Thymus (tissue), 11 donors: ENCODE results near the gene IL6. TPM values are rescaled to one million over a fixed set of nuclear protein-coding genes. Genes with fewer than 3 reads are reported as not detected.
"Not testable (repeated sequence)": the region's sequence is repeated elsewhere in the genome, so short reads cannot be mapped to it uniquely, and the experiment has no call there.

Experiments
- DNase-seq, 9 donors: peaks; one replicate each; pipeline ENCODE4 v3.0.0-alpha.2; 2013; ENCODE audit warnings: low spot score in 9 of 9, low read depth in 6 of 9, missing footprints in 1 of 9
- H3K27ac ChIP-seq, 2 donors: one replicate each; pipeline ENCODE4 v1.5.1; 2013; ENCODE audit warnings: control low read depth in 1 of 2, low read depth in 1 of 2, low read length in 1 of 2, mild to moderate bottlenecking in 1 of 2, moderate library complexity in 1 of 2
- H3K27me3 ChIP-seq, 2 donors: one replicate each; pipeline ENCODE4 v1.5.1; 2013; ENCODE audit warnings: low read length in 1 of 2; ENCODE audit not compliant: control insufficient read depth in 2 of 2, insufficient read depth in 1 of 2
- H3K36me3 ChIP-seq, 2 donors: one replicate each; pipeline ENCODE4 v1.5.1; 2013; ENCODE audit warnings: low read length in 1 of 2, mild to moderate bottlenecking in 1 of 2, moderate library complexity in 1 of 2; ENCODE audit not compliant: control insufficient read depth in 2 of 2, insufficient read depth in 2 of 2
- H3K4me1 ChIP-seq, 2 donors: one replicate each; pipeline ENCODE4 v1.5.1; 2013; ENCODE audit warnings: low read length in 2 of 2; ENCODE audit not compliant: control insufficient read depth in 2 of 2, insufficient read depth in 2 of 2
- H3K4me3 ChIP-seq, 2 donors: one replicate each; pipeline ENCODE4 v1.5.1; 2013; ENCODE audit warnings: low read length in 2 of 2, control low read depth in 1 of 2, mild to moderate bottlenecking in 1 of 2
- H3K9me3 ChIP-seq, 2 donors: one replicate each; pipeline ENCODE4 v1.5.1; 2013; ENCODE audit warnings: low read length in 1 of 2, mild to moderate bottlenecking in 1 of 2; ENCODE audit not compliant: control insufficient read depth in 2 of 2, insufficient read depth in 1 of 2
- WGBS: extraction: QIAGEN DNeasy Blood & Tissue Kit; methylation state at CpG from one replicate; pipeline ENCODE4 v1.1.7; 2013; 5-methylcytosine and 5-hydroxymethylcytosine counted together
- polyA plus RNA-seq: library from polyadenylated mRNA; stranded (reverse); fragments of 200-250 nt; gene quantifications from one replicate; pipeline ENCODE4 v1.2.3, GENCODE V29; 2013
- total RNA-seq: library from RNA; stranded (reverse); fragments of 120-200 nt; gene quantifications from one replicate; pipeline ENCODE4 v1.2.4, GENCODE V29; 2013
- donor health status: healthy.

The IL6 gene
- total and polyA plus RNA-seq, 2 donors, result 0.24 to 3.5 TPM

DNA sequence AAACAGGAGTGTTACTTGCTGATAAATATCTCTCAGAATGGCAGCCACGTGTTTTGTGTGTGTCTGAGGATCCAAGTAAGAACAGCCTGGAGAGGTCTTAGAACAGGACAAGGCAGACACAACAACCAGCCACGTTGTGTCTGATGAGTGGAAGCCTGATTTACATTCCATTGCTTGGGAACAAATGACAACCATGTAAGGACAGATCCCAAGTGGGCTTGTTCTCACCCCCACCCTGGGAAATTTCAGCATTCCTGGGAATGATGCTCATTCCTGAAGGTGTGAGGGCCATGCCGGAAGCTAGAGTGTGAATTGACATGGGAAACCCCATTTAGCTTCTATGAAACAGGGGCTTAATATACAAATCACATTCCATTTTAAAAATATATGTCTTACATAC lies 35.9 kb downstream of the IL6 start:
- WGBS, result 88% methylated on average over 3 of the region's 3 CpGs
- H3K36me3 ChIP-seq, result no peaks in the 10 kb centered on the region
- H3K9me3 ChIP-seq, result no peaks in the 10 kb centered on the region
- H3K27me3 ChIP-seq, result no peaks in the 10 kb centered on the region
- no peak overlapping the region for H3K27ac ChIP-seq
- no peaks in the 10 kb centered on the region for H3K4me1 ChIP-seq
- DNase-seq, result no peak
- H3K4me3 ChIP-seq, result no peak overlapping the region

DNA sequence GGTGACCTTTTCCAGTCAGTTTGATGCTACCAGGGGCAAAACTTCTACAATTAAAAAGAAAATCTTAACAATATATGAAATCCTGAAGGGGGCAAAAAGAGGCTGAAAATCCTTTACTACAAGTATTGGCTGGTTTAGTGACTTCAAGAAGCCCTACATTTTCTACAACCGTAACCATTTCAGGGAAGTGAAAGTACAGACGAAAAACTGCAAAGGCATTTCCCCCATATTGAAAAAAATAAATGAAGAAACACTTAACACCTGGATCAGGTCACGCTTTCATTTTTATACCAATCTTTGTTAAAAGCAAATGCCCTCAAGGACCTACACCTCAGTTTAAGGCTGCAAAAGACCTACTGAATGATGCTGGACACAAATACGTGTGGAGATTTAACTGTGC lies 38.6 kb downstream of the IL6 start:
- no peaks in the 10 kb centered on the region for H3K4me1 ChIP-seq
- H3K27me3 ChIP-seq, result no peaks in the 10 kb centered on the region
- no peak overlapping the region for H3K4me3 ChIP-seq
- DNase-seq, result no peak
- H3K36me3 ChIP-seq, result no peaks in the 10 kb centered on the region
- WGBS, result 73% methylated on average over 4 of the region's 4 CpGs
- H3K9me3 ChIP-seq, result no peaks in the 10 kb centered on the region
- no peak overlapping the region for H3K27ac ChIP-seq

DNA sequence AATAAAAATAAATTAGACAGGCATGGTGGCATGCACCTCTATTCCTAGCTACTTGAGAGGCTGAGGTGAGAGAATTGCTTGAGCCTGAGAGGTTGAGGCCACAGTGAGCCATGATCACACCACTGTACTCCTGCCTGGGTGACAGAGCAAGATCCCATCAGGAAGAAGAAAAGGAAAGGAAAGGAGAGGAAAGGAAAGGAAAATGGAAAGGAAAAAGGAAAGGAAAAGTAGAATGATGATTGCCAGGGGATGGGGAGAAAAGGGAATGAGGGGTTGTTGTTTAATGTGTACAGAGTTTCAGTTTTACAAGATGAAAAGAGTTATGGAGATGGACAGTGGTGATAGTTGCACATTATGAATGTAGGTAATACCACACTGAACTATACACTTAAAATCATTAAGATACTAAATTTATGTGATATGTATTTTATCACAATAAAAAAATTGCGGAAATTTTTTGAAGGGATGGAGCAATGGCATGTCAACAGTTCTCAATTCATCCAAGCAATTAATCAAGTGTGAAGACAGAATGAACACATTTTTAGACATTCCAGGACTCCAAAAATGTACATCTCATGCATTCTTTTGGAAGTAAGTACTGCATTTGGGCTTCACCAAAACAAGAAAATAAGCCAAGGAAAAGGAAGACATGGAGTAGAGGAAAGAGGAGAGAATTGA lies 44.3 kb downstream of the IL6 start:
- H3K4me3 ChIP-seq, result no peak overlapping the region
- no peaks in the 10 kb centered on the region for H3K9me3 ChIP-seq
- no peaks in the 10 kb centered on the region for H3K36me3 ChIP-seq
- no peaks in the 10 kb centered on the region for H3K27me3 ChIP-seq
- no peaks in the 10 kb centered on the region for H3K4me1 ChIP-seq
- H3K27ac ChIP-seq, result no peak overlapping the region
- DNase-seq, result no peak
- WGBS, result 100% methylated on average over 1 of the region's 1 CpG

DNA sequence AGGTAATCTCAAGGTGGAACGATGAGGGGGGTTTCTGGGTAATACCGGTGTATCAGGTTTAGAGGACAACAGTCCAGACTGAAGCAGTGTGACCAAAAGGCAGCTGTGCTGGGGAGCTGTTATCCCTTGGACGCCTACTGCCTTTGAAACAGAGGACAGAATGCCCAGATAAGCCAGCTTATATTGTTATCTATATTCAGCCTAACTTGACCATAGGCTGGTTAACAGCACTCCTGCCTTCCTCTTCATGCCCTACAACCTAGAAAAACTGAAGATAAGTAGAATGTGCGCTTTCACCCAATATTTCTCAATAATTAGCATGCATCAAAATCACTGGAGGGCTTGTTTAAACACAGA lies 44.9 kb downstream of the IL6 start:
- H3K36me3 ChIP-seq, result no peaks in the 10 kb centered on the region
- H3K9me3 ChIP-seq, result no peaks in the 10 kb centered on the region
- H3K27me3 ChIP-seq, result no peaks in the 10 kb centered on the region
- no peak for DNase-seq
- no peak overlapping the region for H3K27ac ChIP-seq
- no peaks in the 10 kb centered on the region for H3K4me1 ChIP-seq
- no peak overlapping the region for H3K4me3 ChIP-seq
- 90% methylated on average over 4 of the region's 4 CpGs for WGBS

DNA sequence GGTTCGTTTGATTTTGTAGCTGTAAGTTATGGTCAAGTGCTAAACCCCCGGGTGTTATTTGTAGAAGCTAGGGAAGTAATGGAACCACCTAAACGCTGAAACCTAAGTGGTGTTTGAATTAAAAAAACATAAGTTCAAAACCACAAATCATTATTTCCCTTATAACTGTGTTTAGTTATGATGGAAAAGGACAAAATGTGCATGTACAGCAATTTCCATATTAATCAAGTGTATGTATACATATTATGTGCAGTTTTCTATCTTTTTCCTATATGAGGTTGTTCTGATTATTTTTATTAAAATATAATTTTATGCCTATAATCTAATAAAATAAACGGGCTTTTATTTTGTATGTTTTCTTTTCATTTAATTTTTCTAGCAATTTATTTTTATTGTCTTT lies 45.9 kb downstream of the IL6 start:
- H3K27me3 ChIP-seq, result no peaks in the 10 kb centered on the region
- H3K36me3 ChIP-seq, result no peaks in the 10 kb centered on the region
- 71% methylated on average over 4 of the region's 4 CpGs for WGBS
- H3K27ac ChIP-seq, result no peak overlapping the region
- H3K9me3 ChIP-seq, result no peaks in the 10 kb centered on the region
- H3K4me1 ChIP-seq, result no peaks in the 10 kb centered on the region
- DNase-seq, result no peak
- no peak overlapping the region for H3K4me3 ChIP-seq

DNA sequence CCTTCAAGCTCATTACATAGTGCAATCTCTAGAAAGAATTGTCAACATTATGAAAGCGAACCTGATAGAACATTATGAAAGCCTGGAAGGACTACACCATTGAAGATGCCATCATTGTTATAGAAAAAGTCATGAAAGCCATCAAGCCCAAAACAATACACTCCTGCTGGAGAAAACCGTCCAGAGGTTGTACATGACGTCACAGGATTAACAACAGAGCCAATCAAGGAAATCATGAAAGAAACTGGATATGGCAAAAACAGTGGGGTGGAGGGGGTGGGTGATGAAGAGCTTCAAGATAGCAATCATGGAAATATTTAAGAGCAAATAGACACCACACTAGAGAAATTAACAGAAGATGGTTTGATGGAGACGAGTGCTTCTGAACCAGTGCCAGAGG lies 50.0 kb downstream of the IL6 start:
- no peaks in the 10 kb centered on the region for H3K9me3 ChIP-seq
- no peaks in the 10 kb centered on the region for H3K27me3 ChIP-seq
- no peak overlapping the region for H3K27ac ChIP-seq
- DNase-seq, result no peak
- no peaks in the 10 kb centered on the region for H3K36me3 ChIP-seq
- 91% methylated on average over 4 of the region's 4 CpGs for WGBS
- H3K4me3 ChIP-seq, result no peak overlapping the region
- no peaks in the 10 kb centered on the region for H3K4me1 ChIP-seq

DNA sequence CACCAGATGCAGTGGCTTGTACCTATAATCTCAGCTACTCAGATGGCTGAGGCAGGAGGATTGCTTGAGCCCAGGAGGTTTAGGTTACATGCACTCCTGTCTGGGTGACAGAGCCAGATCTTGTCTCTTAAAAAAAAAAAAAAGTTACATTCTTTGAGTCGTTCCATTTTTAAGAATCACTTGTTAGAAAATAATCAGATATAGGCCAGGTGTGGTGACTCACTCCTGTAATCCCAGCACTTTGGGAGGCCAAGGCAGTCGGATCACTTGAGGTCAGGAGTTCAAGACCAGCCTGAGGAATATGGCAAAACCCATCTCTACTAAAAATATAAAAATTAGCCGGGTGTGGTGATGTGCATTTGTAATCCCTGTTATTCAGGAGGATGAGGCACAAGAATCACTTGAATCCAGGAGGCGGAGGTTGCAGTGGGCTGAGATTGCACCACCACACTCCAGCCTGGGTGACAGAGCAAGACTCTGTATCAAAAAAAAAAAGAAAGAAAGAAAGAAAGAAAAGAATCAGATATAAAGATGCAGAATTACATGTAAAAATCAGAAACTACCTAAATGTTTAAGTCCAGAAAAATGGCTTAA lies 52.8 kb downstream of the IL6 start:
- 94% methylated on average over 4 of the region's 4 CpGs for WGBS
- not testable (repeated sequence) for H3K4me1 ChIP-seq, H3K27me3 ChIP-seq, H3K9me3 ChIP-seq, H3K27ac ChIP-seq, H3K36me3 ChIP-seq, DNase-seq, H3K4me3 ChIP-seq

DNA sequence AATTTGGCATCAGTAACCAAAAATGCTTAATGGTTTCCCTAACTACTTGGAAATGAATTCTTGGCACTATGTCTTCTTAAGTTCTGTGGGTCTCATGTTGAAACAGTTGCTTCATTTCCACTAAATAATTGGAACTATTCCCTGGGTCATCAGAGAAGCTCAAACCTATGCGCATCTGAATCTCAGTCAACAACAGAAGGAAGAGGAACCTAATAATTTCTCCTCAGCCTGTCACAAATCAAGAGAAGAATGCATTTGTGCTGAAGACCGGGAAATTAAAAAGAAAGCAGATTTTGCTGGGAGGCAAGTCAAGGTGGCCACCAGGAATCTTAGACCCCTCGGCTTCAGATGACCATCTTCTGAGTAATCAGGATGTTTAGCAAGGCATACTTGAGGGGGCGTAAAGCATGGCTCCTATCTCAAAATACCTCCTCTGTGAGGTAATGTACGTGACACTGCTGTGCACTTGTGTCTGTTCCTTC lies 54.3 kb downstream of the IL6 start:
- Histone ChIP-seq H3K9me3 (no peaks in the 10 kb centered on the region), H3K4me1 (no peaks in the 10 kb centered on the region), H3K4me3 (no peak overlapping the region), H3K27ac (no peak overlapping the region), H3K27me3 (no peaks in the 10 kb centered on the region), H3K36me3 (no peaks in the 10 kb centered on the region)
- no peak for DNase-seq
- WGBS, result 92% methylated on average over 5 of the region's 5 CpGs
